GM23248 (cell line): ENCODE results near the gene LCLAT1. TPM values are rescaled to one million over a fixed set of nuclear protein-coding genes. Genes with fewer than 3 reads are reported as not detected.

Source experiments
- DNase-seq: peaks from one replicate; pipeline ENCODE4 v3.0.0-alpha.2; 2015
- H2AFZ ChIP-seq: fragments of 200-600 bp; sonication (generic); 2 replicates; pipeline ENCODE4 v1.6.1; 2016; ENCODE audit warnings: antibody characterized with exemption
- H3F3A ChIP-seq: fragments of 200-600 bp; sonication (generic); 2 replicates; pipeline ENCODE4 v1.6.1; 2016; ENCODE audit warnings: mild to moderate bottlenecking, antibody characterized with exemption, mixed run types; ENCODE audit not compliant: insufficient read depth
- H3K27ac ChIP-seq: fragments of 200-600 bp; sonication (generic); 2 replicates; pipeline ENCODE4 v1.5.1; 2016; ENCODE audit warnings: mild to moderate bottlenecking
- H3K27me3 ChIP-seq: fragments of 200-600 bp; sonication (generic); replicated peaks from 2 replicates; pipeline ENCODE4 v1.6.1; 2016; ENCODE audit warnings: mild to moderate bottlenecking; ENCODE audit not compliant: insufficient read depth
- H3K36me3 ChIP-seq: fragments of 200-600 bp; sonication (generic); 2 replicates; pipeline ENCODE4 v1.6.1; 2016; ENCODE audit warnings: low read depth, mild to moderate bottlenecking
- H3K4me1 ChIP-seq: fragments of 200-600 bp; sonication (generic); 2 replicates; pipeline ENCODE4 v1.6.1; 2016; ENCODE audit warnings: mild to moderate bottlenecking; ENCODE audit not compliant: insufficient read depth
- H3K4me2 ChIP-seq: fragments of 200-600 bp; sonication (generic); one replicate; pipeline ENCODE4 v1.6.1; 2016; ENCODE audit warnings: mild to moderate bottlenecking; ENCODE audit not compliant: unreplicated experiment
- H3K4me3 ChIP-seq: fragments of 200-600 bp; sonication (generic); 2 replicates; pipeline ENCODE4 v1.5.1; 2016; ENCODE audit warnings: mild to moderate bottlenecking
- H3K79me2 ChIP-seq: fragments of 200-600 bp; sonication (generic); 2 replicates; pipeline ENCODE4 v1.6.1; 2016; ENCODE audit warnings: mild to moderate bottlenecking; ENCODE audit not compliant: insufficient read depth
- H3K9ac ChIP-seq: fragments of 200-600 bp; sonication (generic); 2 replicates; pipeline ENCODE4 v1.6.1; 2016; ENCODE audit warnings: mild to moderate bottlenecking
- H3K9me2 ChIP-seq: fragments of 200-600 bp; sonication (generic); 2 replicates; pipeline ENCODE4 v1.6.1; 2016; ENCODE audit warnings: mixed run types, mild to moderate bottlenecking, moderate library complexity; ENCODE audit not compliant: insufficient read depth
- H3K9me3 ChIP-seq: fragments of 200-600 bp; sonication (generic); one replicate; pipeline ENCODE4 v1.6.1; 2017; ENCODE audit warnings: low read depth
- H4K20me1 ChIP-seq: fragments of 200-600 bp; sonication (generic); 2 replicates; pipeline ENCODE4 v1.6.0; 2016; ENCODE audit not compliant: insufficient read depth
- EZH2 ChIP-seq: fragments of 200-600 bp; sonication (generic); IDR thresholded peaks from 2 replicates; pipeline ENCODE4 v1.6.1; 2018; ENCODE audit warnings: antibody characterized with exemption, mild to moderate bottlenecking; ENCODE audit not compliant: insufficient read depth, poor library complexity, severe bottlenecking
- EZH2phosphoT487 ChIP-seq: fragments of 200-600 bp; sonication (generic); IDR thresholded peaks from 2 replicates; pipeline ENCODE4 v1.6.1; 2018; ENCODE audit warnings: antibody characterized with exemption, moderate library complexity, mild to moderate bottlenecking, low read depth; ENCODE audit not compliant: insufficient read depth
- WGBS, 2 experiments: methylation state at CpG; one replicate each; pipeline ENCODE4 v1.1.6; 2015 to 2017; ENCODE audit warnings: low lambda C conversion rate in 2 of 2, low coverage in 1 of 2; ENCODE audit errors: missing lambda C conversion rate in 2 of 2; 5-methylcytosine and 5-hydroxymethylcytosine counted together
- in situ Hi-C: fragments of 300-500 bp; cut with MboI; formaldehyde crosslinking; loops from 2 replicates; pipeline ENCODE4 v1.15.0; 2020
- polyA plus RNA-seq: library from polyadenylated mRNA; unstranded; fragments of >200 nt; fragmentation: Nextera tagmentation; extraction: Ambion mirVana; gene quantifications from 2 replicates; pipeline ENCODE4 v1.2.1, GENCODE V29; 2016
- total RNA-seq: library from RNA; depleted of rRNA; stranded (reverse); fragments of >200 nt; shearing (Covaris generic); gene quantifications from 2 replicates; pipeline ENCODE4 v1.2.3, GENCODE V29; 2014

LCLAT1 gene
- total and polyA plus RNA-seq, 2 experiments from 2014 or later: 29.7 to 32.3 TPM

DNA sequence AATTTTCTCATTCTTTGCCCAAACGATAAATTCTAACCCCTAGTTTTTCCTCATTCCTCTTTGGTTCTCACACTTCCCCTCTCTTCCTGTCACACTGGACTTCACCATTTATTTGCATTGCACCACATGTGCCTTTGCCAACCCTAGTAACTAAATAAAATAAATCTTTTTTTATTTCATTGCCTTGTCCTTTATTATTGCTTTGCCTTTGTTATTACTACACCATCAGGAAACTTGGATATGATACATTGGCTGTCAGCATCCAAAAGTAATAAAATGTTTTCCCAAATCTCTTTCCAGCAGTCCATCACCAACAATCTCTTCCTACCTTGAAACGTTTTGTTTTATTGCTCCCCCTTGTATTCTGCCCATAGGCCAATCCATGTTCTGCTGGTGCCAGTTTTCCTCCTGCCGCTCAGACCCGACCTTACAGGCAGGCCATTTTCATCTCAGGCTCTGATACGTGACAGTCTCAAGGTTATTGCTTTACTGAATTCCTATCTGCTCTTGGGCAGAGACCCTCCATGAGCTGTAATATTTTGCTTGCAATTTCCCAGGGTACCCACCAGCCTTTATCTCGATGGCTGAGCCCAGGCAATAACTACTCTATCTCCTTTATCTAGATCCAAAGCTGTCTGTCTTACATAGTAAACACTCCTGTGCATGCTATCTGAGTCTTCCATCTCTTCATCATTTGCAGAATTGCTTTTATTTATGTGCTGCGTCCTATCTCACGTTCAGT is 19.3 kb upstream of the LCLAT1 start:
- H3K36me3 ChIP-seq: no peaks in the 10 kb centered on the region
- H3K27ac ChIP-seq: no peak overlapping the region
- no peak for DNase-seq
- in situ Hi-C loops: no loop called here
- H2AFZ ChIP-seq: no peak overlapping the region
- H3K9ac ChIP-seq: no peak overlapping the region
- WGBS, 2 experiments: 55 to 56% methylated on average over 8 of the region's 8 CpGs
- no peaks in the 10 kb centered on the region for H3K9me3 ChIP-seq
- H3K79me2 ChIP-seq: no peaks in the 10 kb centered on the region
- TF ChIP-seq EZH2: no peak
- H3K4me1 ChIP-seq: peaks cover 24% of the 10 kb centered on the region
- no peaks in the 10 kb centered on the region for H3K27me3 ChIP-seq
- H3K4me2 ChIP-seq: no peak overlapping the region
- no peak overlapping the region for H3K4me3 ChIP-seq
- H3K9me2 ChIP-seq: no peaks in the 10 kb centered on the region
- peaks cover 18% of the 10 kb centered on the region for H3F3A ChIP-seq
- H4K20me1 ChIP-seq: no peaks in the 10 kb centered on the region

DNA sequence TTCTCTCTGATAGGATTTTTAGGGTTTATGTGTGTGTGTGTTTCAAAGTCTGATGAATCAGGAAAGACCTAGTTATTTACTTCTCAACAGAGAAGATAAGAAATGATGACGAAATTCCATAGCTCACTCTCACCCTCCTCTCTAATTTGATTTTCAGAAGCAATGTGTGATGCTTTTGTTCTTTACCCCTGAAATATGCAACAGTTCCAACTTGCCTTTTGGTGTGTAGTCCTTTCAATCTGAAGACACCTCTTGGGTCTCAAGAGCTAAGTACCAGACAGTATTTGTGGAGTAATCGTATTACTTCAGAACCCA is 18.7 kb upstream of the LCLAT1 start:
- in situ Hi-C loops: no loop called here
- Histone ChIP-seq H4K20me1 (no peaks in the 10 kb centered on the region), H3K4me2 (no peak overlapping the region), H3K4me1 (peaks cover 19% of the 10 kb centered on the region), H2AFZ (no peak overlapping the region), H3K9ac (no peak overlapping the region), H3K79me2 (no peaks in the 10 kb centered on the region), H3K27ac (no peak overlapping the region), H3K4me3 (no peak overlapping the region), H3K9me2 (no peaks in the 10 kb centered on the region), H3F3A (peaks cover 13% of the 10 kb centered on the region; the same call in 1 of the 2 replicates), H3K9me3 (no peaks in the 10 kb centered on the region), H3K27me3 (no peaks in the 10 kb centered on the region), H3K36me3 (no peaks in the 10 kb centered on the region)
- no peak for DNase-seq
- 94 to 98% methylated on average over 2 of the region's 2 CpGs for WGBS, 2 experiments
- TF ChIP-seq EZH2: no peak
- no peak for TF ChIP-seq EZH2phosphoT487

DNA sequence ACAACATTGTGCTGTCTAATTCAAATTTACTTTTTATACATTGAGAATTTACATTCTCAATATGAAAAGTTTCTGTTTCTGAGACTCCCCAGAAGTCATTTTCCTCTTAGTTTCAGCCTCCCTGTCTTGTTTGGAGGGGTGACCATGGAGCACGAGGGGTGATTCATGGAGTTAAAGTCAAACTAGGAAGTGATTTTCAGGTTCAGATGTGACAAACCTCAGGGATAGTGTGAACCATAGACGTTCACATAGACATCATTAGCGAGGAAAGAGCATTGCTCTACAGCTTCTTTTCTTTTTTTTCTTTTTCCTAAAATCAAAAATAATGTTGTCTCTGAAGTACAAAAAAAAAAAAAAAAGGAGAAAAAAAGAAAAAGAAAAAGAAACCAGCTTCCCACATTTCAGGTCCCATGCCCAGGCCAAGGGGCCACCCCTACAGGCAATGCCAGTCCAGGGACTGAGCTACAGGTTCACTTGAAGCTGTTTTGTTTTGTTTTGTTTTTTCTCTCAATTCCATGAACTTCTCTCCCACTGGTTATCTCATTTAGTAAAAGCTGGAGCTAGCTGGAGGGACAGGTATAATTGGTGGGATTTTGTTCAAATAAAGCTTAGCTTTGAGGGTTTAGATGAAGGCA is 18.1 kb upstream of the LCLAT1 start:
- Histone ChIP-seq H3K9me3 (no peaks in the 10 kb centered on the region), H4K20me1 (no peaks in the 10 kb centered on the region), H2AFZ (no peak overlapping the region), H3K4me3 (no peak overlapping the region), H3K27ac (no peak overlapping the region), H3K4me2 (no peak overlapping the region), H3K36me3 (no peaks in the 10 kb centered on the region), H3K27me3 (no peaks in the 10 kb centered on the region), H3K9ac (no peak overlapping the region), H3F3A (peaks cover 12% of the 10 kb centered on the region; the same call in 1 of the 2 replicates), H3K9me2 (no peaks in the 10 kb centered on the region), H3K79me2 (no peaks in the 10 kb centered on the region), H3K4me1 (peaks cover 16% of the 10 kb centered on the region)
- WGBS, 2 experiments: 75 to 79% methylated on average over 3 of the region's 3 CpGs
- TF ChIP-seq EZH2phosphoT487 (no peak), EZH2 (no peak)
- DNase-seq: no peak
- in situ Hi-C loops: no loop called here

DNA sequence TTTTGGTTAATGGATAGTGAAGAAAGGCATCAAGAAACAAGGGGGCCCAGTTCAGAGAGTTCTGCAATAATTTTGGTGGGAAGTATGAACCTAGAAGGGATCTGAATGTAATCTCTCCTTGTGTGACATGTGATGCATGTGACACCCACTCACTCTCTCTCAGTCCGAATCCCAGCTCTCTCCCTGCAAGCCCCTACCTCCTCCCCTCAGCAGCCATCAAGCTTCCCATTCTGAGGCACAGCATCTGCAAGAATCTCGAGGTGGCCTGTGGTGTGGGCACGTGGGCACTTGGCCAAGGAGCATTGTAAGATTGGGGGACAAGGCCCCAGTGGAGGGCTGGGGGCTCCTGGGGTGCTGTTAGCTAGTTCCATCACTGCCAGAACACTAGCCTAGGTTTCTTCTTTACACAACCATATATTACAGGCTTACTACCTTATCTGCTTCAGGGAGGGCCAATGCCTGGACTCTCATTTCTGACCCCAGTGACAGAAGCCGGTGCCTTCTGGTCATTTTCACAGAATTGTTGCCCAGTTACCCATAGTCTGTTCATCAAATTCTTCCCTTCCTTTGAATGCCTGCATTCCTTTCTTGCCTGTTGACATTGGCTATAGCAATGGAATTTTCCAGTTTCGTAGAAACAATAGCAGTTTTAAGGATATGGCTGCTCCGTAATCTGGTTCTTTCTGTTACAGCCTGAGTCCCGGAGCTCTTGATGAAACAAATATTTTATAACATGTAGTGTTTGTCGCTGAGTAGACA is 13.3 kb upstream of the LCLAT1 start:
- DNase-seq: no peak
- no peak for TF ChIP-seq EZH2phosphoT487
- no peak for TF ChIP-seq EZH2
- Histone ChIP-seq H3K4me1 (peaks cover 11% of the 10 kb centered on the region), H3K4me2 (no peak overlapping the region), H3K9me2 (no peaks in the 10 kb centered on the region), H3K4me3 (no peak overlapping the region), H3K9me3 (no peaks in the 10 kb centered on the region), H4K20me1 (no peaks in the 10 kb centered on the region), H2AFZ (no peak overlapping the region), H3K9ac (no peak overlapping the region), H3K27me3 (no peaks in the 10 kb centered on the region), H3F3A (peaks cover 15% of the 10 kb centered on the region), H3K27ac (no peak overlapping the region), H3K36me3 (no peaks in the 10 kb centered on the region), H3K79me2 (no peaks in the 10 kb centered on the region)
- 72 to 79% methylated on average over 8 of the region's 8 CpGs for WGBS, 2 experiments
- in situ Hi-C loops: no loop called here
